Stimulated activated CD4-positive, alpha-beta T cell treated with anti-CD3 and anti-CD28 coated beads, Interleukin-12 subunit alpha, Interleukin-12 subunit beta, amount 100 ng/mL, for 48 hours (primary cell): Measurements from ENCODE around the gene SLAMF6.
"Not testable (repeated sequence)": the region's sequence is repeated elsewhere in the genome, so short reads cannot be mapped to it uniquely, and the experiment has no call there.

Source experiments
- DNase-seq, 3 donors: peaks; one replicate each; pipeline ENCODE4 v3.0.0-alpha.2; 2020; ENCODE audit warnings: low read depth in 2 of 3, low spot score in 1 of 3

SLAMF6 gene

GRCh38 chr1:160515908-160516307, 7.1 kb downstream of the SLAMF6 start:
- DNase-seq: not testable (repeated sequence)

- DNase-seq: no peak
Observed at GRCh38 chr1:160504651-160505050, 18.4 kb downstream of the SLAMF6 start.

GRCh38 chr1:160503087-160503486, 20.0 kb downstream of the SLAMF6 start:
- no peak for DNase-seq

- no peak for DNase-seq
Observed at GRCh38 chr1:160500321-160500990, 22.6 kb downstream of the SLAMF6 start.

GRCh38 chr1:160499631-160500030, 23.4 kb downstream of the SLAMF6 start:
- no peak for DNase-seq

- DNase-seq: not testable (repeated sequence)
Observed at GRCh38 chr1:160498301-160499065, 24.6 kb downstream of the SLAMF6 start.

- DNase-seq: no peak
Observed at GRCh38 chr1:160496334-160496733, 26.7 kb downstream of the SLAMF6 start.

GRCh38 chr1:160494620-160495019, 28.4 kb downstream of the SLAMF6 start:
- no peak for DNase-seq

GRCh38 chr1:160492617-160493016, 30.4 kb downstream of the SLAMF6 start:
- no peak for DNase-seq

GRCh38 chr1:160491981-160492380, 31.1 kb downstream of the SLAMF6 start:
- no peak for DNase-seq

GRCh38 chr1:160491017-160491416, 32.0 kb downstream of the SLAMF6 start:
- no peak for DNase-seq

GRCh38 chr1:160489513-160490261, 33.4 kb downstream of the SLAMF6 start:
- no peak for DNase-seq

- DNase-seq: no peak
Observed at GRCh38 chr1:160488347-160489058, 34.6 kb downstream of the SLAMF6 start.

GRCh38 chr1:160486453-160486852, 36.6 kb downstream of the SLAMF6 start:
- no peak for DNase-seq

- no peak for DNase-seq
Observed at GRCh38 chr1:160483505-160484185, 39.4 kb downstream of the SLAMF6 start.

GRCh38 chr1:160481979-160482596, 41.0 kb downstream of the SLAMF6 start:
- no peak for DNase-seq

GRCh38 chr1:160480781-160481180, 42.3 kb downstream of the SLAMF6 start:
- not testable (repeated sequence) for DNase-seq

GRCh38 chr1:160479091-160479490, 44.0 kb downstream of the SLAMF6 start:
- not testable (repeated sequence) for DNase-seq

GRCh38 chr1:160474392-160475242, 48.4 kb downstream of the SLAMF6 start:
- no peak for DNase-seq
